ENCODE measurements around the gene IL12RB1. TPM values are rescaled to one million over a fixed set of nuclear protein-coding genes. Genes with fewer than 3 reads are reported as not detected.

The IL12RB1 gene
- total and polyA plus RNA-seq, 2 of the 13 experiments (the other 11 are each of a cell fraction or from before 2014, with no cell fraction given): 0.03 to 0.04 TPM

- TF ChIP-seq ZNF318 (CRISPR knock-in tag; IDR thresholded peaks at IDR 0.05) (no peak), THRA (CRISPR knock-in tag; IDR thresholded peaks at IDR 0.05; ENCODE audit: borderline replicate concordance) (peak; percentile 74; the same call in 1 of the 2 replicates), ZNF136 (CRISPR knock-in tag; IDR thresholded peaks at IDR 0.05; ENCODE audit: low read depth) (no peak), ZSCAN5A (CRISPR knock-in tag; IDR thresholded peaks at IDR 0.05; ENCODE audit: borderline replicate concordance) (no peak), TAF1 (CRISPR knock-in tag; IDR thresholded peaks at IDR 0.05) (0 out of 2 replicates have a peak, but pooled peaks have one; percentile 41), GABPA (IDR thresholded peaks at IDR 0.05; ENCODE audit: low read depth, low read length) (no peak), GABPA (CRISPR knock-in tag; IDR thresholded peaks at IDR 0.05; ENCODE audit: low read depth) (0 out of 2 replicates have a peak, but pooled peaks have one; percentile 2), SMC3 (IDR thresholded peaks at IDR 0.05; ENCODE audit: low read length) (no peak), ZNF331 (CRISPR knock-in tag; IDR thresholded peaks at IDR 0.05) (0 out of 2 replicates have a peak, but pooled peaks have one; percentile 23), ARID4A (CRISPR knock-in tag; IDR thresholded peaks at IDR 0.05; ENCODE audit: borderline replicate concordance) (peak; percentile 75; the same call in 1 of the 2 replicates), ZNF569 (CRISPR knock-in tag; IDR thresholded peaks at IDR 0.05; ENCODE audit: borderline replicate concordance) (no peak)
These were observed 23.2 kb upstream of the IL12RB1 start (continued) for GRCh38 chr19:18109733-18110608.
